Body of pancreas (tissue), 4 donors: Measurements from ENCODE around the gene EVA1C. TPM values are rescaled to one million over a fixed set of nuclear protein-coding genes. Genes with fewer than 3 reads are reported as not detected.

Experiments used
- ATAC-seq: fragments of 150-250 bp; one replicate; pipeline ENCODE4 v1.9.1; 2016
- DNase-seq, 4 donors: peaks; one replicate each; pipeline ENCODE4 v3.0.0-alpha.2; 2019
- H3K27ac ChIP-seq, 4 donors: fragments of 200-600 bp; sonication (generic); 1 replicate in 3 of 4; 2 replicates in 1 of 4; pipeline versions ENCODE4 v1.5.1 to v1.6.1; 2016 to 2019; ENCODE audit warnings: mild to moderate bottlenecking in 1 of 4, mixed read lengths in 1 of 4, moderate library complexity in 1 of 4
- H3K27me3 ChIP-seq, 2 donors: fragments of 200-600 bp; sonication (generic); one replicate each; pipeline ENCODE4 v1.6.0; 2016; ENCODE audit warnings: mild to moderate bottlenecking in 1 of 2
- H3K36me3 ChIP-seq, 2 donors: fragments of 200-600 bp; sonication (generic); replicated peaks in 1 of 2; 2 replicates each; pipeline ENCODE4 v1.5.1; 2016; ENCODE audit warnings: low read depth in 2 of 2; ENCODE audit not compliant: insufficient read depth in 1 of 2
- H3K4me1 ChIP-seq: fragments of 200-600 bp; sonication (generic); one replicate; pipeline ENCODE4 v1.6.0; 2016
- H3K4me3 ChIP-seq, 2 donors: fragments of 200-600 bp; sonication (generic); 1 replicate in 1 of 2; 2 replicates in 1 of 2; pipeline ENCODE4 v1.5.1; 2016 to 2019
- H3K9me3 ChIP-seq, 3 donors: fragments of 200-600 bp; sonication (generic); 1 replicate in 2 of 3; 2 replicates in 1 of 3; pipeline ENCODE4 v1.5.1; 2016
- POLR2A ChIP-seq, 3 donors: fragments of 450-650 bp; IDR thresholded peaks; one replicate each; pipeline ENCODE4 v1.6.1; 2016; ENCODE audit warnings: antibody characterized with exemption in 3 of 3, mild to moderate bottlenecking in 2 of 3
- WGBS, 2 donors: methylation state at CpG; one replicate each; pipeline ENCODE4 v1.1.5; 2017; 5-methylcytosine and 5-hydroxymethylcytosine counted together
- intact Hi-C: fragments of 100-400 bp; cut with DNase I; formaldehyde crosslinking; loops from one replicate; pipeline ENCODE4 v1.15.1; 2023
- total RNA-seq, 2 donors: library from RNA; depleted of rRNA; stranded (reverse); fragments of >200 nt; gene quantifications; one replicate each; pipeline ENCODE4 v1.1.0, GENCODE V29; 2016
- TF ChIP-seq, protein P1 (sequence below), 7 experiments: fragments of 450-650 bp in 4 of 7; fragments of 200-600 bp in 3 of 7; sonication (generic) in 3 of 7; IDR thresholded peaks; one replicate each; pipeline ENCODE4 v1.5.1; 2016 to 2019; ENCODE audit warnings: antibody characterized with exemption in 7 of 7

The EVA1C gene
- total RNA-seq, 2 donors from 2014 or later, result 16.5 to 24.4 TPM

DNA sequence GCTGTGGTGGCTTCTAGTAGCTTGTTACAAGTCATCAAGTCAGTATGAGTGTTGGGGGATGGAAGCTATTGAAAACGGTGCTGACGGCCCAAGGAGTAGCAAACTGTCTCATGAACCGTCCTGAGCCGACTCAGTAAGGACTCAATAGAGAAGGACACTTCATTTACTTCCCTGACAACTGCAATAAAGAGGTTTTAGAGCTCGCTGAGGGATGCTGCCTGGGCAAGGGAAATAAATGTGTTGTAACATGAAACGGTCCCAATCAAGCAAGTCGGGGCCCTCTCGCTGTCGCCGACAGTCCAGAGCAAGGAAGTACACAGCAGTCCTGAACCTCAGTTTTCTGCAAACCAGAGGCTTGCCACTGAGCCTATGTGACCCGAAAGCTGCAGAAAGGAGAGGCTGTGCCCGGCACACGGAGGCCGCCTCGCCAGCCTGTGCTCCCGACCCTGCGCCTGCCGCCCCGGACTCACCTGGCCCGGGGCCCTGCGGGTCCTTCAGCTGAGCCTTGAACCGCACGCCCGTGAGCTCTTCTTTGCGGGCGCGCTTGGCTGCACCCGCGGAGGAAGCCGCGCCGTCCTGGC is 20.1 kb upstream of the EVA1C start:
- TF ChIP-seq, protein P1, sequence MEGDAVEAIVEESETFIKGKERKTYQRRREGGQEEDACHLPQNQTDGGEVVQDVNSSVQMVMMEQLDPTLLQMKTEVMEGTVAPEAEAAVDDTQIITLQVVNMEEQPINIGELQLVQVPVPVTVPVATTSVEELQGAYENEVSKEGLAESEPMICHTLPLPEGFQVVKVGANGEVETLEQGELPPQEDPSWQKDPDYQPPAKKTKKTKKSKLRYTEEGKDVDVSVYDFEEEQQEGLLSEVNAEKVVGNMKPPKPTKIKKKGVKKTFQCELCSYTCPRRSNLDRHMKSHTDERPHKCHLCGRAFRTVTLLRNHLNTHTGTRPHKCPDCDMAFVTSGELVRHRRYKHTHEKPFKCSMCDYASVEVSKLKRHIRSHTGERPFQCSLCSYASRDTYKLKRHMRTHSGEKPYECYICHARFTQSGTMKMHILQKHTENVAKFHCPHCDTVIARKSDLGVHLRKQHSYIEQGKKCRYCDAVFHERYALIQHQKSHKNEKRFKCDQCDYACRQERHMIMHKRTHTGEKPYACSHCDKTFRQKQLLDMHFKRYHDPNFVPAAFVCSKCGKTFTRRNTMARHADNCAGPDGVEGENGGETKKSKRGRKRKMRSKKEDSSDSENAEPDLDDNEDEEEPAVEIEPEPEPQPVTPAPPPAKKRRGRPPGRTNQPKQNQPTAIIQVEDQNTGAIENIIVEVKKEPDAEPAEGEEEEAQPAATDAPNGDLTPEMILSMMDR (IDR thresholded peaks at IDR 0.05), result no peak
- TF ChIP-seq POLR2A (IDR thresholded peaks at IDR 0.05), result no peak
- ATAC-seq (no peak), DNase-seq (no peak)
- 0 to 1% methylated on average over 19 to 32 of the region's 32 CpGs for WGBS, 2 donors
- H3K4me1 ChIP-seq, result peaks cover 29% of the 10 kb centered on the region
- no peaks in the 10 kb centered on the region for H3K36me3 ChIP-seq
- H3K9me3 ChIP-seq, result no peaks in the 10 kb centered on the region
- H3K27me3 ChIP-seq, result no peaks in the 10 kb centered on the region
- H3K27ac ChIP-seq, result peak overlapping the region in 3 of 4 donors; percentile 81 to 92 (median 83)
- intact Hi-C loops, result no loop called here
- peak overlapping the region; percentile 73 to 98 for H3K4me3 ChIP-seq

DNA sequence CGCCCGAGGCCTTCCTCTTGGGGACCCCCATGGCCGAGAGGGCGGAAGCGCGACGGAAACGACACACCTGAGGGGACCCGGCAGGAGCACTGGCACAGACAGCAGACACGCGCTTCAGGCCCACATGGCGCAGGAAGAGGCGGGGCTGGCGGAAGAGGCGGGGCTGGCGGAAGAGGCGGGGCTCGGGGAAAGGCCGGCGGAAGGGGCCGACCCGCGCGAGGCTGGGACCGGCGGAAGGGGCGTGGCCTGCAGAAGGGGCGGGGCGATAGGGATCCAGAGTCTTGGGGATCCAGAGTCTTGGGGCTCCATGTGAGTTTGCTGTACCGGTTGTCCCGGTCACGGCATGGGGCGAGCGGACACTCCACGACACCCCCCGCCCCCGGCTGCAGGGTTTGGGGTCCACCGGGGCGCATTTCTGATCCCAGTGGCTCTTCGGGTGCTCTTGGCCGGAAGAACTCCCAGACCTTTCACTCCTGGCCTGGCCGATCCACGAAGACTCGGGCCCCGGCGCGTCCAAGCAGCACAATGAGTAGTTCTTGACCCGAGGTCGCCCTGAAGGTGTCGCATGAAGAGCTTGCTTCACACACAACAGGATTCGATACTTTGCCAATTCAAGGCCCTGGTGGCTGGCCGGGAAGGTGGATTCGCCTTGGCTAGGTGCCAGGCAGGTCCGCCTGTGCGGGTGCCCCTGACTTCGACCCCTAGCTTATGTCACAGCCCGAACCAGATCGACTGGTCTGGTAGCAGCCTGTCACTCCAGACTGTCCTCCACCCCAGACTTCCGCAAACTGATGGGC is 19.4 kb upstream of the EVA1C start, which contains the start of gene URB1:
Gene URB1 (minus strand): TSS at position 133 of the 797 bp plus-strand sequence. CDS start 102 bp downstream, at position 31.
- no peaks in the 10 kb centered on the region for H3K9me3 ChIP-seq
- no peaks in the 10 kb centered on the region for H3K36me3 ChIP-seq
- TF ChIP-seq POLR2A (IDR thresholded peaks at IDR 0.05), result peak; percentile 30 to 87 (median 77)
- TF ChIP-seq, protein P1 (IDR thresholded peaks at IDR 0.05), result peak in 3 of 7 experiments; percentile 5 to 26 (median 20)
- no peaks in the 10 kb centered on the region for H3K27me3 ChIP-seq
- H3K27ac ChIP-seq, result peak within 1 kb of the TSS; percentile 70 to 92 (median 82)
- peaks cover 29% of the 10 kb centered on the region for H3K4me1 ChIP-seq
- peak; percentile 96 for ATAC-seq
- intact Hi-C loops, result no loop called here
- peak within 1 kb of the TSS; percentile 73 to 98 for H3K4me3 ChIP-seq
- peak; percentile 92 to 94 (median 93) for DNase-seq
- 0 to 2% methylated on average over 18 to 56 of the region's 59 CpGs for WGBS, 2 donors

GRCh38 chr21:32393677-32394001 is 18.9 kb upstream of the EVA1C start:
- Histone ChIP-seq H3K4me3 (peak overlapping the region in 1 of 2 donors; percentile 98), H3K27me3 (no peaks in the 10 kb centered on the region), H3K27ac (peak overlapping the region; percentile 70 to 92 (median 82)), H3K9me3 (no peaks in the 10 kb centered on the region), H3K36me3 (no peaks in the 10 kb centered on the region), H3K4me1 (peaks cover 29% of the 10 kb centered on the region)
- no peak for TF ChIP-seq POLR2A (IDR thresholded peaks at IDR 0.05)
- TF ChIP-seq, protein P1 (IDR thresholded peaks at IDR 0.05), result no peak
- DNase-seq, result no peak
- 25 to 29% methylated on average over 9 of the region's 9 CpGs for WGBS, 2 donors
- intact Hi-C loops, result no loop called here
- ATAC-seq, result no peak

- Histone ChIP-seq H3K4me1 (no peaks in the 10 kb centered on the region), H3K4me3 (no peak overlapping the region), H3K9me3 (no peaks in the 10 kb centered on the region), H3K27me3 (no peaks in the 10 kb centered on the region), H3K36me3 (no peaks in the 10 kb centered on the region), H3K27ac (no peak overlapping the region)
- WGBS, 2 donors, result 8 to 14% methylated on average over 5 of the region's 5 CpGs
- DNase-seq (peak; percentile 58 to 75 (median 66)), ATAC-seq (peak; percentile 87)
- TF ChIP-seq, protein P1 (IDR thresholded peaks at IDR 0.05), result peak; percentile 16 to 76 (median 67)
- no peak for TF ChIP-seq POLR2A (IDR thresholded peaks at IDR 0.05)
- intact Hi-C loops, result no loop called here
These were observed 9.2 kb upstream of the EVA1C start for GRCh38 chr21:32403201-32403777.
